H9 (cell line): Measurements from ENCODE around the gene TPPP. TPM values are rescaled to one million over a fixed set of nuclear protein-coding genes. Genes with fewer than 3 reads are reported as not detected.
"Not testable (repeated sequence)": the region's sequence is repeated elsewhere in the genome, so short reads cannot be mapped to it uniquely, and the experiment has no call there.

Source experiments
- DNase-seq: peaks from one replicate; pipeline ENCODE4 v3.0.0-alpha.2; 2017
- H2AFZ ChIP-seq: one replicate; pipeline ENCODE4 v1.6.1; 2013; ENCODE audit warnings: mild to moderate bottlenecking, low read length, control low read depth, moderate library complexity
- H2AK5ac ChIP-seq: 2 replicates; pipeline ENCODE4 v1.6.1; 2013; ENCODE audit warnings: low read length, control low read depth, mixed read lengths; ENCODE audit not compliant: insufficient read length
- H2BK120ac ChIP-seq: one replicate; pipeline ENCODE4 v1.6.1; 2013; ENCODE audit warnings: low read depth, mild to moderate bottlenecking, low read length, control low read depth, inconsistent platforms; ENCODE audit not compliant: poor library complexity, severe bottlenecking
- H2BK12ac ChIP-seq: 2 replicates; pipeline ENCODE4 v1.6.1; 2013; ENCODE audit warnings: low read length, control low read depth, mixed read lengths, low read depth; ENCODE audit not compliant: insufficient read length
- H2BK15ac ChIP-seq: 2 replicates; pipeline ENCODE4 v1.6.1; 2013; ENCODE audit warnings: low read depth, low read length, control low read depth
- H2BK20ac ChIP-seq: one replicate; pipeline ENCODE4 v1.6.1; 2013; ENCODE audit warnings: low read depth, mild to moderate bottlenecking, low read length, control low read depth, inconsistent platforms; ENCODE audit not compliant: poor library complexity, severe bottlenecking
- H2BK5ac ChIP-seq: 2 replicates; pipeline ENCODE4 v1.6.1; 2013; ENCODE audit warnings: low read length, control low read depth, mixed read lengths; ENCODE audit not compliant: insufficient read length
- H3K14ac ChIP-seq: 2 replicates; pipeline ENCODE4 v1.6.1; 2013; ENCODE audit warnings: low read length, control low read depth; ENCODE audit not compliant: insufficient read depth
- H3K18ac ChIP-seq: 2 replicates; pipeline ENCODE4 v1.6.1; 2013; ENCODE audit warnings: low read depth, mild to moderate bottlenecking, mixed read lengths, low read length, control low read depth; ENCODE audit not compliant: insufficient read length
- H3K23ac ChIP-seq: 2 replicates; pipeline ENCODE4 v1.6.1; 2013; ENCODE audit warnings: low read length, control low read depth, mixed read lengths, low read depth; ENCODE audit not compliant: insufficient read length
- H3K23me2 ChIP-seq: 2 replicates; pipeline ENCODE4 v1.6.1; 2013; ENCODE audit warnings: low read depth, mild to moderate bottlenecking, mixed read lengths, low read length, control low read depth; ENCODE audit not compliant: insufficient read length, poor library complexity, severe bottlenecking
- H3K27ac ChIP-seq: 2 replicates; pipeline ENCODE4 v1.5.1; 2013; ENCODE audit warnings: low read length, control low read depth, mixed read lengths, low read depth; ENCODE audit not compliant: insufficient read length
- H3K27me3 ChIP-seq: 2 replicates; pipeline ENCODE4 v1.6.1; 2013; ENCODE audit warnings: low read length, control low read depth, inconsistent platforms; ENCODE audit not compliant: insufficient read depth
- H3K4ac ChIP-seq: 2 replicates; pipeline ENCODE4 v1.6.1; 2013; ENCODE audit warnings: low read depth, mild to moderate bottlenecking, control low read depth, inconsistent platforms, low read length, moderate library complexity
- H3K4me1 ChIP-seq: 2 replicates; pipeline ENCODE4 v1.6.1; 2013; ENCODE audit warnings: low read length, control low read depth, inconsistent platforms; ENCODE audit not compliant: insufficient read depth
- H3K4me2 ChIP-seq: 2 replicates; pipeline ENCODE4 v1.6.1; 2013; ENCODE audit warnings: low read length, control low read depth, mixed read lengths; ENCODE audit not compliant: insufficient read length, insufficient read depth
- H3K56ac ChIP-seq: 2 replicates; pipeline ENCODE4 v1.6.1; 2013; ENCODE audit warnings: low read depth, mild to moderate bottlenecking, mixed read lengths, low read length, control low read depth; ENCODE audit not compliant: insufficient read length
- H3K79me1 ChIP-seq: 2 replicates; pipeline ENCODE4 v1.6.1; 2013; ENCODE audit warnings: low read depth, mild to moderate bottlenecking, moderate library complexity, low read length, control low read depth, inconsistent platforms; ENCODE audit not compliant: insufficient read depth, poor library complexity, severe bottlenecking
- H3K79me2 ChIP-seq: 2 replicates; pipeline ENCODE4 v1.6.1; 2013; ENCODE audit warnings: low read length, control low read depth, inconsistent platforms; ENCODE audit not compliant: insufficient read depth
- H3K9ac ChIP-seq: 2 replicates; pipeline ENCODE4 v1.6.1; 2013; ENCODE audit warnings: low read length, control low read depth, mixed read lengths; ENCODE audit not compliant: insufficient read length; ENCODE audit errors: extremely low read depth
- H3K9me3 ChIP-seq: one replicate; pipeline ENCODE4 v1.6.1; 2013; ENCODE audit warnings: low read depth, low read length, inconsistent platforms; ENCODE audit not compliant: control insufficient read depth
- H3T11ph ChIP-seq: one replicate; pipeline ENCODE4 v1.6.1; 2013; ENCODE audit warnings: mild to moderate bottlenecking, low read length, control low read depth, inconsistent platforms
- H4K20me1 ChIP-seq: one replicate; pipeline ENCODE4 v1.6.1; 2013; ENCODE audit not compliant: control insufficient read depth, insufficient read length, insufficient read depth
- H4K5ac ChIP-seq: 2 replicates; pipeline ENCODE4 v1.6.1; 2013; ENCODE audit warnings: low read depth, mild to moderate bottlenecking, mixed read lengths, low read length, control low read depth; ENCODE audit not compliant: insufficient read length
- H4K8ac ChIP-seq: replicated peaks from 2 replicates; pipeline ENCODE4 v1.6.1; 2013; ENCODE audit warnings: low read length, control low read depth, mixed read lengths, low read depth; ENCODE audit not compliant: insufficient read length
- H4K91ac ChIP-seq: 2 replicates; pipeline ENCODE4 v1.6.1; 2013; ENCODE audit warnings: low read depth, mild to moderate bottlenecking, moderate library complexity, mixed read lengths, low read length, control low read depth; ENCODE audit not compliant: insufficient read length
- H3K27ac Mint-ChIP-seq, 3 experiments: 2 replicates in 2 of 3; 3 replicates in 1 of 3; pipeline ENCODE4 v1.8.0; 2020 to 2021; ENCODE audit warnings: mixed read lengths in 3 of 3, mild to moderate bottlenecking in 1 of 3, moderate library complexity in 1 of 3
- H3K27me3 Mint-ChIP-seq: 2 replicates; pipeline ENCODE4 v1.8.0; 2021; ENCODE audit warnings: low read depth, mild to moderate bottlenecking, moderate library complexity, mixed read lengths
- H3K36me3 Mint-ChIP-seq, 3 experiments: 2 replicates in 2 of 3; 3 replicates in 1 of 3; pipeline ENCODE4 v1.8.0; 2020 to 2021; ENCODE audit warnings: low read depth in 3 of 3, mixed read lengths in 3 of 3; ENCODE audit not compliant: insufficient read depth in 1 of 3
- H3K4me1 Mint-ChIP-seq, 2 experiments: 2 replicates each; pipeline ENCODE4 v1.8.0; 2020; ENCODE audit warnings: mixed read lengths in 2 of 2
- H3K4me3 Mint-ChIP-seq, 2 experiments: 2 replicates in 1 of 2; 3 replicates in 1 of 2; pipeline ENCODE4 v1.8.0; 2020 to 2021; ENCODE audit warnings: mild to moderate bottlenecking in 2 of 2, mixed read lengths in 2 of 2, moderate library complexity in 1 of 2
- H3K9me3 Mint-ChIP-seq, 2 experiments: 2 replicates in 1 of 2; 3 replicates in 1 of 2; pipeline ENCODE4 v1.8.0; 2020; ENCODE audit warnings: mild to moderate bottlenecking in 2 of 2, mixed read lengths in 2 of 2, moderate library complexity in 1 of 2
- WGBS: extraction: QIAGEN DNeasy Blood & Tissue Kit; methylation state at CpG from one replicate; pipeline ENCODE4 v1.1.7; 2013; ENCODE audit warnings: missing lambda C conversion rate, low lambda C conversion rate, mixed read lengths; ENCODE audit not compliant: insufficient read length; ENCODE audit errors: extremely low coverage; 5-methylcytosine and 5-hydroxymethylcytosine counted together
- total RNA-seq: library from RNA; stranded (reverse); gene quantifications from 2 replicates; pipeline ENCODE4 v1.2.1, GENCODE V29; 2021

The TPPP gene
- total RNA-seq, 1 experiment from 2014 or later, result 0.44 TPM

DNA sequence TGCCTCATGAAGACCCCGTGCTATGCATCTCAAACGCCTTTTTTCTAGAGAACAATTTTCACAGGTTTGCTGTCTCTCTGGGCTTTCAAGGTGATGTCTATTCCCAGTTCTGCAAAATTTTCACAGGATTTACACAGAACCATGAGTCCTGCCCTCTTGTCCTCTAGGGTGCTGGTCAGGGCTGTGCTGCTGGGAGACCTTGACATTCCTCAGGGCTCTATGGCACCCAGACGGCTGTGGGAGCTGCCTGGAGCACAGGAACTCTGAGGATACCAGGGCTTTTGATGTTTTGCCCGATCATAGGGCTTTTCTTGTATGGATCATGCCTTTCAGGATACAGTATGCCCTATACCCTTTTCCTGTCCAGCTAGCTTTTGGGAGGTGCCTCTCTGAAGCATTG, 22.5 kb upstream of the TPPP start:
- not testable (repeated sequence) for H3K4ac ChIP-seq, H3K23ac ChIP-seq, H3K4me2 ChIP-seq, H3K36me3 Mint-ChIP-seq, H3K23me2 ChIP-seq, H2BK20ac ChIP-seq, H3K9ac ChIP-seq, H2AFZ ChIP-seq, H3K4me1 Mint-ChIP-seq, H4K20me1 ChIP-seq, H3K18ac ChIP-seq, DNase-seq, H3T11ph ChIP-seq, H3K9me3 ChIP-seq, H3K27me3 ChIP-seq, H3K79me2 ChIP-seq, H4K91ac ChIP-seq, H3K4me1 ChIP-seq, H3K79me1 ChIP-seq, H3K27ac ChIP-seq, H2BK120ac ChIP-seq, H3K14ac ChIP-seq, H3K27ac Mint-ChIP-seq, H3K4me3 Mint-ChIP-seq, H2AK5ac ChIP-seq, H4K8ac ChIP-seq, H2BK12ac ChIP-seq, H3K56ac ChIP-seq, H2BK5ac ChIP-seq, H4K5ac ChIP-seq, H2BK15ac ChIP-seq
- no CpG with 5 or more reads among the region's 4 CpGs for WGBS
- H3K27me3 Mint-ChIP-seq, result peaks cover 63% of the 10 kb centered on the region
- peaks cover 21 to 24% of the 10 kb centered on the region in 2 experiments for H3K9me3 Mint-ChIP-seq

DNA sequence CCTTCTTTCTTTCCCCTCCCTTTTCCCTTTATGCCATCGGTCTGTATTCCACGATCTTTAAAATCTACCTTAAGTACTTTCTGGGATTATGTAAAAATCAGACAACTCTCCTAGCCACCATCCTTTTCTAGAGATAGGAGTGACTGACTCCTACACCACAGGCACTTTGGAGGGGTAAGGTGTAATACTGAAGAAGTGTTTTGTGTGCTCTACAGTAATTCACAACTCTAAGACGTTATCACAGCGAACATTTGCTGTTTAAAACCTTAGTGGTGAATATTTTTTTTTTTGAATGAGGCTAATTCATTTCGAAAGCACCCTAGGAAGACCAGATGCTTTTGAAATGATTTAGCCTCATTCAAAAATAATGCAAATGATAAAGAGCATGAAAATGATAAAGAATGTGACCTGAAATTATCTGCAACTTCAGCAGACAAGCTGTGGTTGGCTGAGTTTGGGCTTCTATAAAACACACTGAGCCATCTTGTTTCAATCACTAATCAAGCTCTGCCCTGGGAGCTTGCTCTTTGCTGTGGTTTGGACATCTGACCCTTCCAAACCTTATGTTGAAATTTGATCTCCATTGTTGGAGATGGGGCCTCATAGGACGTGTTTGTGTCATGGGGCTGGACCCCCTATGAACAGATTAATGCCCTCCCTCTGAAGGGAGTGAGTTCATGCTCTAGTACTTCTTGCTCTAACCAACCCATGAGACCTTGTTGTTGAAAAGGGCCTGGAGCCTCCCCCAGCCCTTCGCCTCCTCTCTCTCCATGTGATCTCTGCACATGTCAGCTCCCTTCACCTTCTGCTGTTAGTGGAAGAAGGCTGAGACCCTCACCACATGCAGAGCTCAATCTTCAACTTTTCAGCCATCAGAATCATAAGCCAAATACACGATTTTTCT, 21.3 kb upstream of the TPPP start:
- H3T11ph ChIP-seq, H2BK15ac ChIP-seq, H3K27ac Mint-ChIP-seq, H3K36me3 Mint-ChIP-seq, H3K27ac ChIP-seq, H3K27me3 ChIP-seq, H2AFZ ChIP-seq, H3K14ac ChIP-seq, H3K18ac ChIP-seq, H3K9ac ChIP-seq, H2AK5ac ChIP-seq, H2BK120ac ChIP-seq, H3K23ac ChIP-seq, H3K79me1 ChIP-seq, H3K9me3 ChIP-seq, DNase-seq, H4K20me1 ChIP-seq, H4K91ac ChIP-seq, H3K56ac ChIP-seq, H2BK5ac ChIP-seq, H4K5ac ChIP-seq, H3K79me2 ChIP-seq, H4K8ac ChIP-seq, H3K4ac ChIP-seq, H3K4me2 ChIP-seq, H3K4me1 Mint-ChIP-seq, H3K4me3 Mint-ChIP-seq, H2BK20ac ChIP-seq, H2BK12ac ChIP-seq, H3K4me1 ChIP-seq, H3K23me2 ChIP-seq: not testable (repeated sequence)
- Mint-ChIP-seq H3K27me3 (peaks cover 58% of the 10 kb centered on the region), H3K9me3 (peaks cover 21 to 24% of the 10 kb centered on the region in 2 experiments)
- WGBS, result no CpG with 5 or more reads among the region's 8 CpGs
